Measurements from ENCODE around the gene PKIG. TPM values are rescaled to one million over a fixed set of nuclear protein-coding genes. Genes with fewer than 3 reads are reported as not detected.
A peak's percentile ranks its signal among the peaks of the same experiment; 100 is the strongest.

The PKIG gene
- total and polyA plus RNA-seq, 9 of the 15 experiments (the other 6 are each of a cell fraction or from before 2014, with no cell fraction given), result 0.13 to 7.0 (median 4.7) TPM

DNA sequence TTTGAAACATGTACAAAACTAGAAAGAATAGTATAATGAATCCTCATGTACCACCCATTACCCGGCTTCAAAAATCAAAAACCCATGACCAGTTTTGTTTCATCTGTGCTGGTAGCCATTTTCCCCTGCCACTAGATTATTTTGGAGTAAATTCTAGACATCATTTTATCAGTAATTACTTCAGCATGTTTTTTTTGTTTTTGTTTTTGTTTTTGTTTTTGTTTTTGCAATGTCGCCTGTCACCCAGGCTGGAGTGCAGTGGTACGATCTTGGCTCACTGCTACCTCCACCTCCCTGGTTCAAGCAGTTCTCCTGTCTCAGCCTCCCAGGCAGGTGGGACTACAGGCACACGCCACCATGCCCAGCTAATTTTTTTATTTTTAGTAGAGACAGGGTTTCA lies 8.0 kb upstream of the PKIG start (continued):
- no peak for TF ChIP-seq U2AF2 (optimal IDR thresholded peaks at IDR 0.05; ENCODE audit: low read depth, low read length)
- TF ChIP-seq ZBTB7A (IDR thresholded peaks at IDR 0.05; ENCODE audit: borderline replicate concordance, control insufficient read depth, low read depth, low read length), result no peak
- no peak for TF ChIP-seq LARP7 (IDR thresholded peaks at IDR 0.05)

DNA sequence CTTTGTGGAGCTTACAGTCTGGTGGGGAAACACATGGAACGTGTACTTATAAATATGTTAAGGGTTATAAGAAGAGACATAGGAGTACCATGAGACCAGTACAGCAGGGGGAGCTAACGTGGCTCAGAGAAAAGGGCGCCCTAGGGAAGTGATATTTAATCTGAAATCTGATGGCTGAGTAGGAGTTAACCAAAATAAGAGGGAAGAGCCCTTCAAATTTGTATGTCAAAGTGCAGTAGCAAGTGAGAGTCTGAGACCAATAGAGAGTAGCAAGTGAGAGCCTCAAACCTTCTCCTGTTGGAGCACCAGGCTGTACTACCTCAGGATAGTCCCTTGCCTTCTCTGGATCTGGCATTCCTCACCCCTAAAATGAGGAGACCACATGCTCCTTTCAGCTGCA lies 6.1 kb upstream of the PKIG start:
- H3K9me3 ChIP-seq (replicated peaks; ENCODE audit: control insufficient read depth, insufficient read depth, low read depth, low read length), result no peaks in the 10 kb centered on the region
- peaks cover 0 to 16% of the 10 kb centered on the region in 2 experiments; a peak in 3 of 5 replicates for H3K4me1 ChIP-seq (replicated peaks in 1 of 2; ENCODE audit: control insufficient read depth in 2 of 2, insufficient read depth in 2 of 2, low read length in 2 of 2)
- peak overlapping the region; percentile 43 for H3K4me2 ChIP-seq (ENCODE audit: insufficient read depth, low read length)
- peak; percentile 85 for ATAC-seq
- WGBS (ENCODE audit: insufficient coverage, low coverage, missing lambda C conversion rate), result 6% methylated on average over 3 of the region's 3 CpGs
- intact Hi-C loops (cut with micrococcal nuclease) (no loop called here), in situ Hi-C loops (cut with MboI) (no loop called here)
- H4K20me1 ChIP-seq (replicated peaks; ENCODE audit: control insufficient read depth, insufficient read depth, low read length), result no peaks in the 10 kb centered on the region
- peak; percentile 18 to 59 (median 52) for DNase-seq (ENCODE audit: extremely low read depth in 1 of 4, low spot score in 3 of 4)
- H3K9ac ChIP-seq (ENCODE audit: insufficient read depth in 1 of 2, low read depth in 2 of 2, low read length in 2 of 2), result peak overlapping the region in 1 of 2 experiments; percentile 34; a peak in 3 of 4 replicates
- H3K27me3 ChIP-seq (ENCODE audit: control insufficient read depth in 2 of 2, insufficient read depth in 2 of 2, low read length in 2 of 2), result no peaks in the 10 kb centered on the region
- no peaks in the 10 kb centered on the region for H3K79me2 ChIP-seq (ENCODE audit: control insufficient read depth, insufficient read depth, low read length)
- H3K36me3 ChIP-seq (ENCODE audit: control insufficient read depth, insufficient read depth, low read length), result no peaks in the 10 kb centered on the region
- ChIA-PET CTCF (ENCODE audit: low intra/inter-chr PET ratio) (interaction anchor here (1.0 kb wide), 1 partner anchor 33 kb away, joined by 5 read pairs; no protein-coding TSS in a partner anchor), POLR2A (interaction anchor here (1.1 to 1.6 kb wide), 3 partner anchors 9 to 112 kb away, joined by 3 to 13 read pairs (median 4); no protein-coding TSS in a partner anchor)
- H2AFZ ChIP-seq (ENCODE audit: low read depth, low read length), result peak overlapping the region; percentile 66
- BruUV-seq (replicated peaks), result no TSS peak
- peak overlapping the region; percentile 66 for H3K27ac ChIP-seq (ENCODE audit: extremely low read depth, low read depth, low read length)
- H3K9me1 ChIP-seq (ENCODE audit: control insufficient read depth, insufficient read depth, low read length), result no peaks in the 10 kb centered on the region
- H3K4me3 ChIP-seq, result no peak overlapping the region
- FAIRE-seq, result peak; percentile 72
- TF ChIP-seq, protein P1, sequence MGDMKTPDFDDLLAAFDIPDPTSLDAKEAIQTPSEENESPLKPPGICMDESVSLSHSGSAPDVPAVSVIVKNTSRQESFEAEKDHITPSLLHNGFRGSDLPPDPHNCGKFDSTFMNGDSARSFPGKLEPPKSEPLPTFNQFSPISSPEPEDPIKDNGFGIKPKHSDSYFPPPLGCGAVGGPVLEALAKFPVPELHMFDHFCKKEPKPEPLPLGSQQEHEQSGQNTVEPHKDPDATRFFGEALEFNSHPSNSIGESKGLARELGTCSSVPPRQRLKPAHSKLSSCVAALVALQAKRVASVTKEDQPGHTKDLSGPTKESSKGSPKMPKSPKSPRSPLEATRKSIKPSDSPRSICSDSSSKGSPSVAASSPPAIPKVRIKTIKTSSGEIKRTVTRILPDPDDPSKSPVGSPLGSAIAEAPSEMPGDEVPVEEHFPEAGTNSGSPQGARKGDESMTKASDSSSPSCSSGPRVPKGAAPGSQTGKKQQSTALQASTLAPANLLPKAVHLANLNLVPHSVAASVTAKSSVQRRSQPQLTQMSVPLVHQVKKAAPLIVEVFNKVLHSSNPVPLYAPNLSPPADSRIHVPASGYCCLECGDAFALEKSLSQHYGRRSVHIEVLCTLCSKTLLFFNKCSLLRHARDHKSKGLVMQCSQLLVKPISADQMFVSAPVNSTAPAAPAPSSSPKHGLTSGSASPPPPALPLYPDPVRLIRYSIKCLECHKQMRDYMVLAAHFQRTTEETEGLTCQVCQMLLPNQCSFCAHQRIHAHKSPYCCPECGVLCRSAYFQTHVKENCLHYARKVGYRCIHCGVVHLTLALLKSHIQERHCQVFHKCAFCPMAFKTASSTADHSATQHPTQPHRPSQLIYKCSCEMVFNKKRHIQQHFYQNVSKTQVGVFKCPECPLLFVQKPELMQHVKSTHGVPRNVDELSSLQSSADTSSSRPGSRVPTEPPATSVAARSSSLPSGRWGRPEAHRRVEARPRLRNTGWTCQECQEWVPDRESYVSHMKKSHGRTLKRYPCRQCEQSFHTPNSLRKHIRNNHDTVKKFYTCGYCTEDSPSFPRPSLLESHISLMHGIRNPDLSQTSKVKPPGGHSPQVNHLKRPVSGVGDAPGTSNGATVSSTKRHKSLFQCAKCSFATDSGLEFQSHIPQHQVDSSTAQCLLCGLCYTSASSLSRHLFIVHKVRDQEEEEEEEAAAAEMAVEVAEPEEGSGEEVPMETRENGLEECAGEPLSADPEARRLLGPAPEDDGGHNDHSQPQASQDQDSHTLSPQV (IDR thresholded peaks at IDR 0.05), result 0 out of 2 replicates have a peak, but pooled peaks have one; percentile 6
- TF ChIP-seq PTTG1 (tag; IDR thresholded peaks at IDR 0.05; ENCODE audit: low read depth) (no peak), RBM39 (optimal IDR thresholded peaks at IDR 0.05; ENCODE audit: low read depth, low read length) (no peak), SMARCE1 (IDR thresholded peaks at IDR 0.05) (peak; percentile 9; the same call in 1 of the 2 replicates), SP1 (CRISPR knock-in tag; IDR thresholded peaks at IDR 0.05) (0 out of 2 replicates have a peak, but pooled peaks have one; percentile 25), ZFP36 (IDR thresholded peaks at IDR 0.05; ENCODE audit: low read depth, low read length, partially characterized antibody) (peak; percentile 57), DIDO1 (tag; IDR thresholded peaks at IDR 0.05; ENCODE audit: low read depth) (0 out of 2 replicates have a peak, but pooled peaks have one; percentile 10), NCOA6 (IDR thresholded peaks at IDR 0.05) (no peak)
- TF ChIP-seq, protein P2, sequence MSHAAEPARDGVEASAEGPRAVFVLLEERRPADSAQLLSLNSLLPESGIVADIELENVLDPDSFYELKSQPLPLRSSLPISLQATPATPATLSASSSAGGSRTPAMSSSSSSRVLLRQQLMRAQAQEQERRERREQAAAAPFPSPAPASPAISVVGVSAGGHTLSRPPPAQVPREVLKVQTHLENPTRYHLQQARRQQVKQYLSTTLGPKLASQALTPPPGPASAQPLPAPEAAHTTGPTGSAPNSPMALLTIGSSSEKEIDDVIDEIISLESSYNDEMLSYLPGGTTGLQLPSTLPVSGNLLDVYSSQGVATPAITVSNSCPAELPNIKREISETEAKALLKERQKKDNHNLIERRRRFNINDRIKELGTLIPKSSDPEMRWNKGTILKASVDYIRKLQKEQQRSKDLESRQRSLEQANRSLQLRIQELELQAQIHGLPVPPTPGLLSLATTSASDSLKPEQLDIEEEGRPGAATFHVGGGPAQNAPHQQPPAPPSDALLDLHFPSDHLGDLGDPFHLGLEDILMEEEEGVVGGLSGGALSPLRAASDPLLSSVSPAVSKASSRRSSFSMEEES (CRISPR knock-in tag; IDR thresholded peaks at IDR 0.05), result no peak
- TF ChIP-seq, protein P3, sequence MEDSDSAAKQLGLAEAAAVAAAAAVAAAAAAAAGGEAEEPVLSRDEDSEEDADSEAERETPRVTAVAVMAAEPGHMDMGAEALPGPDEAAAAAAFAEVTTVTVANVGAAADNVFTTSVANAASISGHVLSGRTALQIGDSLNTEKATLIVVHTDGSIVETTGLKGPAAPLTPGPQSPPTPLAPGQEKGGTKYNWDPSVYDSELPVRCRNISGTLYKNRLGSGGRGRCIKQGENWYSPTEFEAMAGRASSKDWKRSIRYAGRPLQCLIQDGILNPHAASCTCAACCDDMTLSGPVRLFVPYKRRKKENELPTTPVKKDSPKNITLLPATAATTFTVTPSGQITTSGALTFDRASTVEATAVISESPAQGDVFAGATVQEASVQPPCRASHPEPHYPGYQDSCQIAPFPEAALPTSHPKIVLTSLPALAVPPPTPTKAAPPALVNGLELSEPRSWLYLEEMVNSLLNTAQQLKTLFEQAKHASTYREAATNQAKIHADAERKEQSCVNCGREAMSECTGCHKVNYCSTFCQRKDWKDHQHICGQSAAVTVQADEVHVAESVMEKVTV (CRISPR knock-in tag; IDR thresholded peaks at IDR 0.05), result no peak

All from K562 (cell line).